ENCODE measurements around the gene CACNA2D3. TPM values are rescaled to one million over a fixed set of nuclear protein-coding genes. Genes with fewer than 3 reads are reported as not detected.
A peak's percentile ranks its signal among the peaks of the same experiment; 100 is the strongest.
"Not testable (repeated sequence)": the region's sequence is repeated elsewhere in the genome, so short reads cannot be mapped to it uniquely, and the experiment has no call there.

Gene CACNA2D3
- polyA plus RNA-seq, 1 donor, result 1.6 TPM

DNA sequence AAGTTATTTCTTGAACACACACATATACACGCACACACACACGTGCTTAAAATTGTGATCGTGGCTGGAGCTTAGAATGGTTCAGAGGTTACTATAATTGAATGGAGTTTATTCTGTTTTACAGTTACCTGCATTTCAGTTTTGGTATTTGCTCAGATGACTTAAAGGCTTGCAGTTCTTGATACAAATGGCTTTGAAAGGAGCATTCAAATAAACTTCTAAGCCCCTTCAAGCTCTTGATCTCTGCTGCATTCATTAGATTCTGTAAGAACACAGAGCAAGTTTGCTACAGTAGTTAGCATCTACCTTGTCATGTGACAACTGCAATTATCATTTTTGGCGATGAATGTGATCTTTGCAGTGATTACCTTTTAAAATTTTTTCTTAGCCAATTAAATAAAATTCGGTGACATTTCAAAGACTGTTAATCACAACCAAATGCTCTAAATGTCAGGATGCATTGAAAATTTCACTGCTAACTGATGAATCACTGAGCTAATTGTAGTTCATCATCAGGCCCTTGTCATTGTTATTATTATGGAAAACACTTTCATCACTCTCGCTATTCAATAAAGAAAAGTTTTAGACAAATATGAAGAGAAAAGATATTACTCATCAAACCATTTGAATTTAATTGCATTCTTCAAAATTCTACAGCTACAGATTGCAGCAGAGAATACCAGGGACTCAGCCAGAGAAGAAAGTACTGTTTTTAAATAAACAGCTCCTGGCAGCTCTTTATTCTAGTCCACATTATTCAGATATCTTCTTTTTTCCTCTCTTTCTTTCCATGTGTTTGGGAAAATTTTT lies 509.4 kb downstream of the CACNA2D3 start:
- DNase-seq, result no peak

GRCh38 chr3:54632326-54632665 lies 509.9 kb downstream of the CACNA2D3 start:
- no peak for DNase-seq

- DNase-seq, result no peak
These were observed 510.5 kb downstream of the CACNA2D3 start for GRCh38 chr3:54632834-54633233.

- DNase-seq, result no peak
These were observed 511.2 kb downstream of the CACNA2D3 start for GRCh38 chr3:54633444-54634121.

GRCh38 chr3:54634122-54634469 lies 511.7 kb downstream of the CACNA2D3 start:
- DNase-seq, result no peak

DNA sequence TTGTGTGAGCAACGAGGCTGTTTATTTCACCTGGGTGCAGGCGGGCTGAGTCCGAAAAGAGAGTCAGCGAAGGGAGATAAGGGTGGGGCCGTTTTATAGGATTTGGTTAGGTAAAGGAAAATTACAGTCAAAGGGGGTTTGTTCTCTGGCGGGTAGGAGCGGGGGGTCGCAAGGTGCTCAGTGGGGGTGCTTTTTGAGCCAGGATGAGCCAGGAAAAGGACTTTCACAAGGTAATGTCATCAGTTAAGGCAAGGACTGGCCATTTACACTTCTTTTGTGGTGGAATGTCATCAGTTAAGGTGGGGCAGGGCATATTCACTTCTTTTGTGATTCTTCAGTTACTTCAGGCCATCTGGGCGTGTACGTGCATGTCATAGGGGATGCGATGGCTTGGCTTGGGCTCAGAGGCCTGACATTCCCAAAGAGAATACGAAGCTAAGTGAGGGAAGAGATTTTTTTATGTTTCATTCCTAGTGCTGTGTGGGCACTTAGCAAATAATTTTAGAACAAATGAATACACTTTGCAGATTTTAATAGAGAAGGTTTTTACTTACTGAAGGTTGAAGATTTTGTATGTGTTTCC lies 517.5 kb downstream of the CACNA2D3 start:
- DNase-seq, result not testable (repeated sequence)

DNA sequence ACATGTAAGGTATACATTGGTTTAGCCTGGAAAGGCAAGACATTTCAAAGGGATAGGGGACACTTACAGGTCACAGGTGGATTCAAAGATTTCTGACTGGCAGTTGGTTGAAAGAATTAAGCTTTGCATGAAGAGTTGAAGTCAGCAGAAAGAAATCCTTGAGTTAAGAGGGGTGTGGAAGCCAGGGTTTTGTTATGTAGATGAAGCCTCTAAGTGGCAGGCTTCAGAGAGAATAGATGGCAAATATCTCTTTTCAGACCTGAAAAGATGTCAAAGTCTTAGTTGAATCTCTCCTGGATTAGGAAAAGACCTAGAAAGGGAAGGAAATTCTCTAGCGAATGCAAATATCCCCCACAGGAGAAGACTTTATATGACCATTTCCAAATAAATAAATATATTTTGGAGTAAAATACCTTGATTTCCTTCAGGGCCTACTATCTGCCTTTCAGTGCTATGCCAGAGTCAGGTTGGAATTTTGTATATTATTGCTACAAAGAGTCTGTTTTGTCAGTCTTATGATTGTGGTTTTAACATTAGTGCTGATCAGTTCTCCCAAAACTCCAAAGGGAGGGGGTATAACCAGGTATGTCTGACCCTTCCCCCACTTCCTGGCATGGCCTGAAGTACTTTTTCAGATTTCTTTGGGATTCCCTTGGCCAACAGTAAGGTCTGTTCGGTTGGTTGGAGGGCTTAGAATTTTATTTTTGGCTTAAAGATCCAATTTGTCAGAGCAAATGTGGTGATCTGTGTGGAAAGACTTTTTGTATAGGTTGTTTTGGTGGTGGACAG lies 519.1 kb downstream of the CACNA2D3 start:
- DNase-seq, result no peak

GRCh38 chr3:54642147-54642546 lies 519.8 kb downstream of the CACNA2D3 start:
- no peak for DNase-seq

- no peak for DNase-seq
These were observed 525.4 kb downstream of the CACNA2D3 start for GRCh38 chr3:54647721-54648120.

DNA sequence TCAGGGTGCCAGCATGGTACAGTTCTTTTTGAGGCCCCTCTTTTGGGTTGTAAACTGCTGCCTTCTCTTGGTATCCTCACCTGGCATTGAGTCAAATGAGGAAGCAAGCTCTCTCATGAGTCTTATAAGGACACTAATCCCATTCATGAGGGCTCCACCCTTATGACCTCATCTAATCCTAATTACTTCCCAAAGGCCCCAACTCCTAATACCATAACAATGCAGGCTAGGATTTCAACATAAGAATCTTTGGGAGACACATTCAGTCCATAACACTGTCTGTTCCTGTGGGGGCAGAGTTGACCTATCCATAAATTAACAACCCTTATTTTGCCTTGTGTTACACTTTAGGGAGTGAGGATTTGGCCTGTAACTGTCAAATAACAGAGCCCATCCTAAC lies 527.2 kb downstream of the CACNA2D3 start:
- DNase-seq, result no peak

- no peak for DNase-seq
These were observed 531.3 kb downstream of the CACNA2D3 start for GRCh38 chr3:54653456-54654195.

DNA sequence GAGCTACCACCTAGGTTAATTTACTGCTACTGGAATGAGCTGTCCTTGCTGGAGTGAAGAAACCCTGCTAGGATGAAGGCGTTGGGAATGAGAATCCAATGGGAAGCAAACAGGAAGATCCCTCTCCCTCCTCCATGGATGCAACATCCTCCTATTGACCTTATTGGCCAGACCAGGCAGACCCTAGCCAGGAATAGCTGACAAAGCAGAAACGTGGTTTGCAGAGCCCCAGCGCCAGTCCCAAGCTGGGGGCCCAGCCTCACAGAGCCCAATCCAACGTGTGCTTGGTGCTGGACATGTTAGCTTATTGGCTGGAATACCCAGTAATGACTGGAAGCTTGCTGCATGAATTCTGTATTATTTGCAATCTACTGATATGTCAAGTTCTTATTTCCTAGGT lies 532.4 kb downstream of the CACNA2D3 start:
- DNase-seq, result no peak

GRCh38 chr3:54659347-54659746 lies 537.0 kb downstream of the CACNA2D3 start:
- no peak for DNase-seq

DNA sequence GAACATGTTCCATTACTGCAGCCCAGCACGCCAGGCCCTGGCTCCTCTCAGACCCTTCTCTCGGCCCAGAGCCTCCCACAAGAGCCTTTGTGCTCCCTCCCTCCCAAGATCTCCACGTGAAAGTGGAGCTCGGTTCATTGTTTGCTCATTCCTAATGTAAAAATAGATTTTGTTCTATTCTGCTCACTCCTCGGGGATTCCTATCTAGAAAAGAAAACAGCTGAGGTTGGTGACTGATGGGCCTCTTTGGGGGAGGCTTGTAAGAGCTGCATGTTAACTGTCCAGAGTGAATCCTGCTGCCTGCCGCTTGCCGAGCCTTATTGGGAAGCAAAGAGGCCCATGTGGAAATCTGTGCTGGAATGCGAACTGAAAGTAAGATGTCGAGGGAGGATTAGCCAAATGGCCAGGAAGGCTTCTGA lies 538.4 kb downstream of the CACNA2D3 start:
- peak; percentile 40 for DNase-seq

DNA sequence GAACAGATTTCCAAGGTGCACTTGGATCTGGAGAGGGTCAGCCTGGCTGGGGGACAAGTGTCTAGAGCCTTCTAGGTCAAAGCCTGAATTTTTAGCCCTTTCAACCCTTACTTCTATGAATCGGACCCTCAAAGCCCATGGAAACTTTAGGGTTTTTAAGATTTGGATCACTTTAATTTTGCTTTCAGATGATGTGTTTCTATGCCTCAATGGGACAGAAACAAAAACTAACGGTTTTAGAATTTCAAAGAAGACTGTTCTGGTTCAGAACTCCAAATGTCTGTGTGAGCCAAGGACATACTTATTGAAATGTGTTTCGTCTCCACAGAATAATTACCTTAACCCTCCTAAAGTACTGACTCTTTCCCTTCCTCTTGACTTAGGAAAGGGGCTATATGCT lies 538.8 kb downstream of the CACNA2D3 start:
- DNase-seq, result no peak

GRCh38 chr3:54663501-54664011 lies 541.2 kb downstream of the CACNA2D3 start:
- no peak for DNase-seq

DNA sequence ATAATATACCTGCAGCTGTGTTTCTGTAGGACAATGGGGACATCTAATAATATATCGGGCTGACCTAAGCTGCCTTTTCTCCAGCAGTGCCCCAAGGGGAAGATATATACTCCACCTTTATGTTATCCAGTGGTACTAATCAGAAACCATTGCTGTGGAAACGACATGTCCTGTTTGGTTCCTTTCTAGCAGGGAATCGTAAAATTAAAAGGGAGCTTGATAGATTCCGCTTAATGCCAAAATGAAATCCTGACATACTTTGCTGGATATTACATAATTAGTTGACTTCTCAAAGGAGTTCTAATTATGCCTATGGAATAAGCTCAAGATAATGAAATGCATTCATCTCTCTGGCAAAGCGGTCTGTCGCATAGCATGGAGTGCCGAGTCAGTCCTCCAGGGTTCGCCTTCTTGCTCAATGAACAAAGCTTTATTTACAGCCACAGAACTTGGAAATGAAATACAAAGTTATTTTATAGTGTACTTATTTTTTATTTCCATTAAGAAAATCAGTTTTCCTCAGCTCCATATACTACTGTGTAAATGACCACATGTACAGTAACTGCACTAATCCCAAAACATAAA lies 542.8 kb downstream of the CACNA2D3 start:
- no peak for DNase-seq

GRCh38 chr3:54668236-54668635 lies 545.9 kb downstream of the CACNA2D3 start:
- no peak for DNase-seq

DNA sequence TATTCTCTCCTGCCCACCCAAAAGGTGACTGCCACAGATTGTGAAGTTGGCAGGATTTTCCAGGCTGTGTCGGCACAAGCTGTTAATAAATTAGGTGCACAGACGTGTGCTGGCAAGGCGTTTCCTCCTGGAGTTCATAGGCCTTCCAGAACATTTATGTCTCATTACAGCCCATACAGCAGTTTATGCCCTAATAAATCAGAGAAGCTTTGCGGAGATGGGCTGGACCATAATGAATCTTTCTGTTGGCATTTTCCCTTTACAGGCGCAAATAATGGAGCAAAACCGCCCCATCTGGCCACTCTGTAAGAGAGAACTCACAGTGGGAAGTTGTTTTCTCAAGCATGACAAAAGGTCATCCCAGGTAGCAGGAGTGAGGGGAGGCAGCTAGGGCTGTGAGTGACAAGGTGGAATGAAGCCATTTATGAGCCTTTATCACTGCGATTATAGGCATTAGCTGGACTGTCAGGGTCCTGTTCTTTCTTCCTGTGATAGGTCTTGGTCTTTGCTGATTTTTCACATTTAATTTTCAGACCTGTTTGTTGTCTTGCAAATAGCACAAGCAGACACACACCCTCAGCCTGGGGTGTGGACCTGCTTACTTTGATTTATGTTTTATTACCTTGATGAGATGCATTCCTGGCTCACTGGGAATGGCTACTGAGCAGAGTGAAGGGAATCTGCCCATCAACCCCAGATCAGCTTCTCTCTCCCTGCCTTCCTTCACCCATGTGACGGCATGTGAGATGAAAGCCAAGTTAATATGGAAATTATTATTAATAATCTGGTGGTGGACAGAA lies 548.0 kb downstream of the CACNA2D3 start:
- DNase-seq, result peak; percentile 58

DNA sequence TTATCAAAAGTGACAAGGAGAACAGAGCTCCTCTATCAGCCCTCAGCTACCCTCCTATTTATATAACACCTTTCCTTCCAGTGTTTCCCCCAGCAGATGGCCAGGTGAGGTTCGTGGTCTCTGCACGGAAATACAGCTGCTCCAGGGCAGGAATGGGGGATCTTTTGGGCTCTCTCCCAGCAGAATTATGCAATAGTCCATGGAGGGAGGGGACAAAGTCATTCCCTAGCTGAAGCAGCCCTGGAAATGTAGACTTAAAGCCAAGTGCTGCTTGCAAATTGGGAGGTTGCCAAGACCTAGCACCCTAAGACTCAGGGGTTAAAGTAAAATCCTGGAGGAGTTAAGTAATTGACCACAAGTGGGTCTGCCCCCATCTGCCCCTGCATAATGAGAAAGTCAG lies 549.2 kb downstream of the CACNA2D3 start:
- DNase-seq, result no peak

All from left kidney (tissue), 2 donors.